Measurements from ENCODE around the gene DHRS11.
"Not testable (repeated sequence)": the region's sequence is repeated elsewhere in the genome, so short reads cannot be mapped to it uniquely, and the experiment has no call there.

Gene DHRS11

GRCh38 chr17:36594626-36595401 is 3.1 kb downstream of the DHRS11 start:
- no peak for DNase-seq

GRCh38 chr17:36597226-36597625 is 5.5 kb downstream of the DHRS11 start:
- no peak for DNase-seq

- no peak for DNase-seq
These were observed 6.4 kb downstream of the DHRS11 start for GRCh38 chr17:36597866-36598777.

- no peak for DNase-seq
These were observed 7.3 kb downstream of the DHRS11 start for GRCh38 chr17:36598951-36599401.

- no peak for DNase-seq
These were observed 8.0 kb downstream of the DHRS11 start for GRCh38 chr17:36599546-36600250.

- no peak for DNase-seq
These were observed 8.8 kb downstream of the DHRS11 start for GRCh38 chr17:36600465-36600864.

GRCh38 chr17:36600936-36601302 is 9.2 kb downstream of the DHRS11 start:
- DNase-seq = no peak

- DNase-seq = peak; percentile 59
These were observed 9.8 kb downstream of the DHRS11 start, which contains the start of gene MRM1 for GRCh38 chr17:36601303-36602029. TSS of gene MRM1 (plus strand) at chr17:36601583. CDS start at chr17:36601811, 228 bp downstream.

GRCh38 chr17:36602030-36602748 is 10.5 kb downstream of the DHRS11 start:
- DNase-seq = no peak

- peak; percentile 43 for DNase-seq
These were observed 11.3 kb downstream of the DHRS11 start for GRCh38 chr17:36602924-36603384.

- DNase-seq = not testable (repeated sequence)
These were observed 13.3 kb downstream of the DHRS11 start for GRCh38 chr17:36605028-36605427.

- DNase-seq = no peak
These were observed 16.6 kb downstream of the DHRS11 start for GRCh38 chr17:36608280-36608679.

GRCh38 chr17:36608794-36609497 is 17.3 kb downstream of the DHRS11 start:
- no peak for DNase-seq

- no peak for DNase-seq
These were observed 17.8 kb downstream of the DHRS11 start for GRCh38 chr17:36609498-36609862.

- DNase-seq = no peak
These were observed 18.8 kb downstream of the DHRS11 start for GRCh38 chr17:36610474-36610873.

GRCh38 chr17:36611345-36612072 is 19.8 kb downstream of the DHRS11 start:
- DNase-seq = no peak

- no peak for DNase-seq
These were observed 20.6 kb downstream of the DHRS11 start for GRCh38 chr17:36612323-36612722.

GRCh38 chr17:36613155-36613554 is 21.5 kb downstream of the DHRS11 start:
- no peak for DNase-seq

- no peak for DNase-seq
These were observed 22.4 kb downstream of the DHRS11 start for GRCh38 chr17:36614081-36614480.

GRCh38 chr17:36614933-36615332 is 23.3 kb downstream of the DHRS11 start:
- DNase-seq = no peak
